Measurements from ENCODE around the gene PPP2R1A.

PPP2R1A gene

GRCh38 chr19:52211203-52211602 lies 21.4 kb downstream of the PPP2R1A start:
- no peaks in the 10 kb centered on the region for H3K9me3 ChIP-seq (replicated peaks; ENCODE audit: low read length)
- no peaks in the 10 kb centered on the region for H3K4me1 ChIP-seq (ENCODE audit: control insufficient read depth, insufficient read depth, low read length)
- no peaks in the 10 kb centered on the region for H3K27me3 ChIP-seq (ENCODE audit: control insufficient read depth, insufficient read depth, low read length)
- H3K9ac ChIP-seq (ENCODE audit: low read depth, low read length), result no peak overlapping the region
- peaks cover 87% of the 10 kb centered on the region for H3K36me3 ChIP-seq (ENCODE audit: insufficient read depth, low read length)
- H3K4me2 ChIP-seq (ENCODE audit: low read length), result no peak overlapping the region
- H3K4me3 ChIP-seq (ENCODE audit: low read length), result no peak overlapping the region

- Histone ChIP-seq H3K9ac (ENCODE audit: low read depth, low read length) (no peak overlapping the region), H3K9me3 (replicated peaks; ENCODE audit: low read length) (no peaks in the 10 kb centered on the region), H3K36me3 (ENCODE audit: insufficient read depth, low read length) (peaks cover 86% of the 10 kb centered on the region), H3K4me2 (ENCODE audit: low read length) (no peak overlapping the region), H3K4me3 (ENCODE audit: low read length) (no peak overlapping the region), H3K27me3 (ENCODE audit: control insufficient read depth, insufficient read depth, low read length) (no peaks in the 10 kb centered on the region), H3K4me1 (ENCODE audit: control insufficient read depth, insufficient read depth, low read length) (no peaks in the 10 kb centered on the region)
These were observed 22.2 kb downstream of the PPP2R1A start for GRCh38 chr19:52211926-52212571.

GRCh38 chr19:52212572-52213255 lies 22.9 kb downstream of the PPP2R1A start:
- Histone ChIP-seq H3K27me3 (ENCODE audit: control insufficient read depth, insufficient read depth, low read length) (no peaks in the 10 kb centered on the region), H3K36me3 (ENCODE audit: insufficient read depth, low read length) (peaks cover 86% of the 10 kb centered on the region), H3K9me3 (replicated peaks; ENCODE audit: low read length) (no peaks in the 10 kb centered on the region), H3K4me1 (ENCODE audit: control insufficient read depth, insufficient read depth, low read length) (no peaks in the 10 kb centered on the region), H3K9ac (ENCODE audit: low read depth, low read length) (no peak overlapping the region), H3K4me2 (ENCODE audit: low read length) (no peak overlapping the region), H3K4me3 (ENCODE audit: low read length) (no peak overlapping the region)

- Histone ChIP-seq H3K27me3 (ENCODE audit: control insufficient read depth, insufficient read depth, low read length) (no peaks in the 10 kb centered on the region), H3K36me3 (ENCODE audit: insufficient read depth, low read length) (peaks cover 92% of the 10 kb centered on the region), H3K9ac (ENCODE audit: low read depth, low read length) (no peak overlapping the region), H3K9me3 (replicated peaks; ENCODE audit: low read length) (no peaks in the 10 kb centered on the region), H3K4me2 (ENCODE audit: low read length) (no peak overlapping the region), H3K4me1 (ENCODE audit: control insufficient read depth, insufficient read depth, low read length) (no peaks in the 10 kb centered on the region), H3K4me3 (ENCODE audit: low read length) (no peak overlapping the region)
These were observed 24.4 kb downstream of the PPP2R1A start for GRCh38 chr19:52214241-52214640.

GRCh38 chr19:52216401-52216800 lies 26.5 kb downstream of the PPP2R1A start:
- H3K9me3 ChIP-seq (replicated peaks; ENCODE audit: low read length), result no peaks in the 10 kb centered on the region
- no peak overlapping the region for H3K9ac ChIP-seq (ENCODE audit: low read depth, low read length)
- no peaks in the 10 kb centered on the region for H3K27me3 ChIP-seq (ENCODE audit: control insufficient read depth, insufficient read depth, low read length)
- H3K4me1 ChIP-seq (ENCODE audit: control insufficient read depth, insufficient read depth, low read length), result no peaks in the 10 kb centered on the region
- H3K4me2 ChIP-seq (ENCODE audit: low read length), result no peak overlapping the region
- no peak overlapping the region for H3K4me3 ChIP-seq (ENCODE audit: low read length)
- peaks cover 96% of the 10 kb centered on the region for H3K36me3 ChIP-seq (ENCODE audit: insufficient read depth, low read length)

- Histone ChIP-seq H3K36me3 (ENCODE audit: insufficient read depth, low read length) (peaks cover 96% of the 10 kb centered on the region), H3K4me1 (ENCODE audit: control insufficient read depth, insufficient read depth, low read length) (no peaks in the 10 kb centered on the region), H3K27me3 (ENCODE audit: control insufficient read depth, insufficient read depth, low read length) (no peaks in the 10 kb centered on the region), H3K9ac (ENCODE audit: low read depth, low read length) (no peak overlapping the region), H3K4me3 (ENCODE audit: low read length) (no peak overlapping the region), H3K4me2 (ENCODE audit: low read length) (no peak overlapping the region), H3K9me3 (replicated peaks; ENCODE audit: low read length) (no peaks in the 10 kb centered on the region)
These were observed 27.7 kb downstream of the PPP2R1A start for GRCh38 chr19:52217576-52217975.

- no peaks in the 10 kb centered on the region for H3K4me1 ChIP-seq (ENCODE audit: control insufficient read depth, insufficient read depth, low read length)
- peaks cover 96% of the 10 kb centered on the region for H3K36me3 ChIP-seq (ENCODE audit: insufficient read depth, low read length)
- no peak overlapping the region for H3K4me2 ChIP-seq (ENCODE audit: low read length)
- H3K9ac ChIP-seq (ENCODE audit: low read depth, low read length), result no peak overlapping the region
- no peaks in the 10 kb centered on the region for H3K27me3 ChIP-seq (ENCODE audit: control insufficient read depth, insufficient read depth, low read length)
- no peak overlapping the region for H3K4me3 ChIP-seq (ENCODE audit: low read length)
- no peaks in the 10 kb centered on the region for H3K9me3 ChIP-seq (replicated peaks; ENCODE audit: low read length)
These were observed 29.8 kb downstream of the PPP2R1A start for GRCh38 chr19:52219611-52220010.

GRCh38 chr19:52221031-52221430 lies 31.2 kb downstream of the PPP2R1A start:
- Histone ChIP-seq H3K9me3 (replicated peaks; ENCODE audit: low read length) (no peaks in the 10 kb centered on the region), H3K4me2 (ENCODE audit: low read length) (no peak overlapping the region), H3K4me3 (ENCODE audit: low read length) (no peak overlapping the region), H3K36me3 (ENCODE audit: insufficient read depth, low read length) (peaks cover 95% of the 10 kb centered on the region), H3K27me3 (ENCODE audit: control insufficient read depth, insufficient read depth, low read length) (no peaks in the 10 kb centered on the region), H3K9ac (ENCODE audit: low read depth, low read length) (no peak overlapping the region), H3K4me1 (ENCODE audit: control insufficient read depth, insufficient read depth, low read length) (no peaks in the 10 kb centered on the region)

- H3K4me2 ChIP-seq (ENCODE audit: low read length), result no peak overlapping the region
- no peaks in the 10 kb centered on the region for H3K9me3 ChIP-seq (replicated peaks; ENCODE audit: low read length)
- no peaks in the 10 kb centered on the region for H3K27me3 ChIP-seq (ENCODE audit: control insufficient read depth, insufficient read depth, low read length)
- no peak overlapping the region for H3K9ac ChIP-seq (ENCODE audit: low read depth, low read length)
- H3K4me3 ChIP-seq (ENCODE audit: low read length), result no peak overlapping the region
- H3K36me3 ChIP-seq (ENCODE audit: insufficient read depth, low read length), result peaks cover 96% of the 10 kb centered on the region
- no peaks in the 10 kb centered on the region for H3K4me1 ChIP-seq (ENCODE audit: control insufficient read depth, insufficient read depth, low read length)
These were observed 32.1 kb downstream of the PPP2R1A start for GRCh38 chr19:52221831-52222375.

- Histone ChIP-seq H3K4me2 (ENCODE audit: low read length) (no peak overlapping the region), H3K27me3 (ENCODE audit: control insufficient read depth, insufficient read depth, low read length) (no peaks in the 10 kb centered on the region), H3K9me3 (replicated peaks; ENCODE audit: low read length) (no peaks in the 10 kb centered on the region), H3K9ac (ENCODE audit: low read depth, low read length) (no peak overlapping the region), H3K4me1 (ENCODE audit: control insufficient read depth, insufficient read depth, low read length) (no peaks in the 10 kb centered on the region), H3K4me3 (ENCODE audit: low read length) (no peak overlapping the region), H3K36me3 (ENCODE audit: insufficient read depth, low read length) (peaks cover 95% of the 10 kb centered on the region)
These were observed 34.4 kb downstream of the PPP2R1A start for GRCh38 chr19:52224211-52224610.

- no peak overlapping the region for H3K9ac ChIP-seq (ENCODE audit: low read depth, low read length)
- H3K27me3 ChIP-seq (ENCODE audit: control insufficient read depth, insufficient read depth, low read length), result no peaks in the 10 kb centered on the region
- no peak overlapping the region for H3K4me2 ChIP-seq (ENCODE audit: low read length)
- no peaks in the 10 kb centered on the region for H3K4me1 ChIP-seq (ENCODE audit: control insufficient read depth, insufficient read depth, low read length)
- no peak overlapping the region for H3K4me3 ChIP-seq (ENCODE audit: low read length)
- peaks cover 84% of the 10 kb centered on the region for H3K36me3 ChIP-seq (ENCODE audit: insufficient read depth, low read length)
- H3K9me3 ChIP-seq (replicated peaks; ENCODE audit: low read length), result no peaks in the 10 kb centered on the region
These were observed 36.8 kb downstream of the PPP2R1A start for GRCh38 chr19:52226652-52227051.
